ENCODE measurements around the gene CDH18.

- no peak for TF ChIP-seq CTCF (IDR thresholded peaks at IDR 0.05)
- TF ChIP-seq POLR2AphosphoS5 (IDR thresholded peaks at IDR 0.05) = no peak
Observed at GRCh38 chr5:19927919-19928318, 60.1 kb downstream of the CDH18 start.
